ENCODE data around the gene WDR1. TPM values are rescaled to one million over a fixed set of nuclear protein-coding genes. Genes with fewer than 3 reads are reported as not detected.

WDR1 gene
- total RNA-seq, 1 donor = 314 TPM

DNA sequence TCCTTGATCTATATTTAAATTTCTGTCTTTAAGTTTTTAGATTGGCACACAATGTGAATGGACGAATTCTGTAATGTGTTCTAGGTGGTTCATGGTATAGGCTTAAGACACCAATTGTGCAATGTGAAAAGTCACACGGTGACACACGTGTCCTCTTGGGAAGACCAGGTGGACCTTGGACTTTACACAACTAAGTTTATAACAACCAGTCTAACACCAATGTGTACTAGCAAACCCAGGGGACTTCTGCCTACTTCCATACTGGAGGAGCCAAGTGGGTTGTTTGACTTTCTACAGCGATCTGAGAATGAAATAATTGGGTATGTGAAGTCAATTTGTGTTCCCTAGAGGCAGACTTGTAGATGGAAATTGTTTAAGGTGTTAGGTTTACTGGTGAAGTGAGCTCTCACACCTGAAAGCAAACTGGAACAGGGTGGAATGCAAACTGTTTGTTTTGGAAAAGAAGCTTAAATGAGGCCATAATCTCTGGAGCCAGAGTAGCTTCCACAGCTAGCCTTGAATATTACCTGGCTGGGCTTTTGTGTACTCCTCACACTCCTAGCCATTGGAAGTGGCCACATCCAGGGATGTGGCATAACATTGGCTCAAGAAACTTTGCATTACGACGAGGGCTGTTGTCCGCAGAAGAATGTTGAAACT is 45.9 kb upstream of the WDR1 start:
- Histone ChIP-seq H3K9me3 (ENCODE audit: low read depth, low read length) (no peaks in the 10 kb centered on the region), H3K4me3 (ENCODE audit: insufficient read depth, low read length) (no peak overlapping the region), H2AFZ (ENCODE audit: low read length) (no peak overlapping the region), H3K4me1 (ENCODE audit: insufficient read depth, low read length) (no peaks in the 10 kb centered on the region), H3K4me2 (ENCODE audit: insufficient read depth, low read length) (no peak overlapping the region), H3K79me2 (ENCODE audit: insufficient read depth, low read length) (no peaks in the 10 kb centered on the region), H3K27me3 (ENCODE audit: insufficient read depth, low read length) (no peaks in the 10 kb centered on the region), H3K27ac (ENCODE audit: low read depth, low read length) (no peak overlapping the region), H3K36me3 (ENCODE audit: insufficient read depth, low read length) (no peaks in the 10 kb centered on the region), H4K20me1 (ENCODE audit: insufficient read depth, low read length) (no peaks in the 10 kb centered on the region)
- TF ChIP-seq, protein P1, sequence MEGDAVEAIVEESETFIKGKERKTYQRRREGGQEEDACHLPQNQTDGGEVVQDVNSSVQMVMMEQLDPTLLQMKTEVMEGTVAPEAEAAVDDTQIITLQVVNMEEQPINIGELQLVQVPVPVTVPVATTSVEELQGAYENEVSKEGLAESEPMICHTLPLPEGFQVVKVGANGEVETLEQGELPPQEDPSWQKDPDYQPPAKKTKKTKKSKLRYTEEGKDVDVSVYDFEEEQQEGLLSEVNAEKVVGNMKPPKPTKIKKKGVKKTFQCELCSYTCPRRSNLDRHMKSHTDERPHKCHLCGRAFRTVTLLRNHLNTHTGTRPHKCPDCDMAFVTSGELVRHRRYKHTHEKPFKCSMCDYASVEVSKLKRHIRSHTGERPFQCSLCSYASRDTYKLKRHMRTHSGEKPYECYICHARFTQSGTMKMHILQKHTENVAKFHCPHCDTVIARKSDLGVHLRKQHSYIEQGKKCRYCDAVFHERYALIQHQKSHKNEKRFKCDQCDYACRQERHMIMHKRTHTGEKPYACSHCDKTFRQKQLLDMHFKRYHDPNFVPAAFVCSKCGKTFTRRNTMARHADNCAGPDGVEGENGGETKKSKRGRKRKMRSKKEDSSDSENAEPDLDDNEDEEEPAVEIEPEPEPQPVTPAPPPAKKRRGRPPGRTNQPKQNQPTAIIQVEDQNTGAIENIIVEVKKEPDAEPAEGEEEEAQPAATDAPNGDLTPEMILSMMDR (IDR thresholded peaks at IDR 0.05; ENCODE audit: extremely low read depth, low read depth, low read length) = no peak
- DNase-seq (ENCODE audit: insufficient read length, low spot score, missing footprints) = no peak

DNA sequence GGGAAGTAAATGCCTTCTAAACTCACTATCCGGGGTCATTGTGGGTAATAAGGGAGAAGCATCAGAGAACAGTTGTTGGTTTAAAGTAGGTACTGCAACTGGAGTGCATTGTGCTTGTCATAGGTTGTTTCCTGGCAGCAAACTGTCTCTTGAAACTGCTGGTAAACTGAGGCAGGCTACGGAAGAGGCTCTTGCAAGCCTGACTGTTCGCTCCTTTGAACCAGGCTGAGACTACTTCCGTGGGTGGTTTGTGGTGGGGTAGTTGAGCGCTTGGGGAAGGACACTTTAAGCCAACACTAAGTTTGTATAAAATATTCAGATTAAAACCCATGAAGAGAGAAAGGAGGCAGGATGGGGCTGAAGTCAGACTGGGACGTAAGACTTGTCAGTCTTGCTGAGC is 45.2 kb upstream of the WDR1 start:
- H3K36me3 ChIP-seq (ENCODE audit: insufficient read depth, low read length) = no peaks in the 10 kb centered on the region
- H3K27me3 ChIP-seq (ENCODE audit: insufficient read depth, low read length) = peaks cover 2% of the 10 kb centered on the region
- H3K4me3 ChIP-seq (ENCODE audit: insufficient read depth, low read length) = no peak overlapping the region
- no peak overlapping the region for H2AFZ ChIP-seq (ENCODE audit: low read length)
- no peak for DNase-seq (ENCODE audit: insufficient read length, low spot score, missing footprints)
- H3K4me2 ChIP-seq (ENCODE audit: insufficient read depth, low read length) = no peak overlapping the region
- H3K79me2 ChIP-seq (ENCODE audit: insufficient read depth, low read length) = no peaks in the 10 kb centered on the region
- H3K4me1 ChIP-seq (ENCODE audit: insufficient read depth, low read length) = no peaks in the 10 kb centered on the region
- H4K20me1 ChIP-seq (ENCODE audit: insufficient read depth, low read length) = no peaks in the 10 kb centered on the region
- no peaks in the 10 kb centered on the region for H3K9me3 ChIP-seq (ENCODE audit: low read depth, low read length)
- TF ChIP-seq, protein P1 (IDR thresholded peaks at IDR 0.05; ENCODE audit: extremely low read depth, low read depth, low read length) = no peak
- H3K27ac ChIP-seq (ENCODE audit: low read depth, low read length) = no peak overlapping the region

DNA sequence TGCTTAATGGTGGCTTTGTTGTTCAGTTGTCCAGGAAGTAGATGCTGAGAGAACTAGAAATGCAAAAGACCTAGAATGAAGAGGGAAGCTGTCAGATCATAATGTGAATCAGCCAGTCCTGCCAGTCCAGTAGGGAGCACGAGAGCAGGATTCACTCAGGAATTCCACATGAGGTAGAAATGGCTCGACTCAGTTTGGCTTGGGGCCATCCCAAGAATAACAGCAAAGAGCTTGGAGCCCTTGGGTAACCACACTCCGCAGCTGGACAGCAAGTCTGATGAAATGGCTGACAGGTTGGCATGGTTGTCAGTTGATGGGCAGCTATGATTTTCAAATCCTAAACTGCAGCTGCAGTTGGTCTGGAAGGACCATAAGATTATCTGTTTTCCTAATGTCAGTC is 44.5 kb upstream of the WDR1 start:
- H3K4me3 ChIP-seq (ENCODE audit: insufficient read depth, low read length) = no peak overlapping the region
- no peak overlapping the region for H3K27ac ChIP-seq (ENCODE audit: low read depth, low read length)
- H3K4me2 ChIP-seq (ENCODE audit: insufficient read depth, low read length) = no peak overlapping the region
- H3K27me3 ChIP-seq (ENCODE audit: insufficient read depth, low read length) = peaks cover 6% of the 10 kb centered on the region
- no peak overlapping the region for H2AFZ ChIP-seq (ENCODE audit: low read length)
- H3K79me2 ChIP-seq (ENCODE audit: insufficient read depth, low read length) = no peaks in the 10 kb centered on the region
- H3K9me3 ChIP-seq (ENCODE audit: low read depth, low read length) = no peaks in the 10 kb centered on the region
- no peaks in the 10 kb centered on the region for H3K36me3 ChIP-seq (ENCODE audit: insufficient read depth, low read length)
- no peak for DNase-seq (ENCODE audit: insufficient read length, low spot score, missing footprints)
- H3K4me1 ChIP-seq (ENCODE audit: insufficient read depth, low read length) = no peaks in the 10 kb centered on the region
- TF ChIP-seq, protein P1 (IDR thresholded peaks at IDR 0.05; ENCODE audit: extremely low read depth, low read depth, low read length) = no peak
- H4K20me1 ChIP-seq (ENCODE audit: insufficient read depth, low read length) = no peaks in the 10 kb centered on the region

DNA sequence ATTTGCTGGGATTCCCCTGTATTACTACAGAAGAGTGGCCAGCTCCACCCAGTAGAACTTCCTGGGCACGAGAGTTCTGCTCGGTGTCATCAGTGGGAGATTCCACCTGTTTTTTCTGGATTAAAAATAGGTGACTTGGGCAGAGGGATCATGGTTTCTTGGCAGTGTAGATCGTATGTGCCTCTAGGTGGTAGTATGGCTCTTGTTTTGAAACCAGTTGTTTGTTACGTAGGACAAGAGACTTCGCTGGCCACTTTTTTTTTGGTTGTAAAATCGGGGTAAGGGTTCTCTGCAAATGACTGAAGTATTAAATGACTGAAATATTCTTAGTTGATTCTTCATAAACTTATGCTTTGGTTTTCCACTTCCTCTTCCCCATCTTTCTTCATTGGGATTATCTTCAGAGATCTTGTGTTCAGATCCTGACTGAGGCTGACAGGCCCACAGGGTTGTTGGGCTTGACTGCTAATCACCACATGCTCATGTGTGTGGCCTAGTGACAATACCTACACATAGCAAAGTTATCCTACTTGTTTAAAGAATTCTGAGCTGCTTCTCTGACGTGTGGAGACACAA is 43.8 kb upstream of the WDR1 start:
- no peaks in the 10 kb centered on the region for H3K4me1 ChIP-seq (ENCODE audit: insufficient read depth, low read length)
- TF ChIP-seq, protein P1 (IDR thresholded peaks at IDR 0.05; ENCODE audit: extremely low read depth, low read depth, low read length) = peak; percentile 39

More for the DNA sequence above, 43.8 kb upstream of the WDR1 start:
- no peak overlapping the region for H3K4me3 ChIP-seq (ENCODE audit: insufficient read depth, low read length)
- H3K36me3 ChIP-seq (ENCODE audit: insufficient read depth, low read length) = no peaks in the 10 kb centered on the region
- H3K27ac ChIP-seq (ENCODE audit: low read depth, low read length) = no peak overlapping the region
- no peaks in the 10 kb centered on the region for H3K79me2 ChIP-seq (ENCODE audit: insufficient read depth, low read length)
- no peaks in the 10 kb centered on the region for H4K20me1 ChIP-seq (ENCODE audit: insufficient read depth, low read length)
- H2AFZ ChIP-seq (ENCODE audit: low read length) = no peak overlapping the region
- DNase-seq (ENCODE audit: insufficient read length, low spot score, missing footprints) = no peak
- peaks cover 9% of the 10 kb centered on the region for H3K27me3 ChIP-seq (ENCODE audit: insufficient read depth, low read length)
- no peaks in the 10 kb centered on the region for H3K9me3 ChIP-seq (ENCODE audit: low read depth, low read length)
- H3K4me2 ChIP-seq (ENCODE audit: insufficient read depth, low read length) = no peak overlapping the region
